Occipital lobe (tissue), 2 donors: ENCODE results near the gene CCDC127. TPM values are rescaled to one million over a fixed set of nuclear protein-coding genes. Genes with fewer than 3 reads are reported as not detected.
"Not testable (repeated sequence)": the region's sequence is repeated elsewhere in the genome, so short reads cannot be mapped to it uniquely, and the experiment has no call there.

Experiments used
- DNase-seq: peaks from one replicate; lab custom pipeline; 2025; lab: John Stamatoyannopoulos, UW
- total RNA-seq: library from RNA; depleted of rRNA; stranded (reverse); fragments of >200 nt; gene quantifications from one replicate; pipeline ENCODE4 v1.2.3, GENCODE V29; 2014

CCDC127 gene
- total RNA-seq, 1 donor from 2014 or later = 6.7 TPM

DNA sequence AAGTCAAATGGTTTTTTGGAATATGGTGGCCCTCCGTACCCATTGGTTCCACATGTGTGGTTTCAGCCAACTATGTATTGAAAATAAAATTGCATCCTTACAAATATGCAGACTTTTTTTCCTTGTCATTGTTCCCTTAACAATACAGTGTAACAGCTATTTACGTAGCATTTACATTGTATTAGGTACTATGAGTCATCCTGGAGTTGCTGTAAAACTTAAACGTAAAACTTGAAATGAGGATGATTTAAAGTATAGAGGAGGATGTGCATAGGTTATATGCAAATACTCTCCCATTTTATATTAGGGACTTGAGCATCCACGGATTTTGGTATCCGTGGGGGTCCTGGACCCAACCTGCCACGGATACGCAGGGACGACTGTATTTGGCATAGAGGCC lies 16.5 kb upstream of the CCDC127 start:
- no peak for DNase-seq

DNA sequence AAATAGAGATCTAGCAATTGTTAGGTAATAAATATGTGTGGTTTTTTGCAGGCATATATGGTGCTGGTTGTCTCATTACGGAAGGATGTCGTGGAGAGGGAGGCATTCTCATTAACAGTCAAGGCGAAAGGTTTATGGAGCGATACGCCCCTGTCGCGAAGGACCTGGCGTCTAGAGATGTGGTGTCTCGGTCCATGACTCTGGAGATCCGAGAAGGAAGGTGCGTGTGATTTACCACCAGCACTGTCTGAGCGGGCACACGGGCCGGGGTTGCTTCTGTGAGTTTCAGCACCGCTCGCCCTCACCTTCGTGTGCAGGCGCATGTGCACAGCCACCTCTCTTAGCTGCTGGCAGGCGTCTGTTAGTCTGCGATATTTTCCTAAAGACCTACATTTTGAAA lies 15.5 kb upstream of the CCDC127 start:
- DNase-seq = not testable (repeated sequence)

DNA sequence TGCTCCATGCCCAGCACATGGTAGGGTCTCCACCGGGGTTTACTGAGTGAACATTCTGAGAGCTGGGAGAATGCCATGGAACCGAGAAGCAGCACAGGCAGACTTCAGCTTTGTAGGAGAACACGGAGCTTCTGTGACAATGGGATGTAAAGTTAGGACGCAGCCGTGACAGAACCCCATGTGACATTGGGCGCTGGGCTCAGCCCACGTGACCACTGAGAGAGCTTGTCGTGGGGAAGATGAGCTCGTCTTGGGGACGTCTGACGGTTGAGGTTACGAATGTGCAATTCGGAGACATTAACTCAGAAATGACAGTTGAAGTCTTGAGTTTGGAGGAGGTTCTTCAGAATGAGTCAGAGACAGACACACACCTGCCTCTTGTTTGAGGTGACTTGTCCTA lies 13.7 kb upstream of the CCDC127 start:
- no peak for DNase-seq

DNA sequence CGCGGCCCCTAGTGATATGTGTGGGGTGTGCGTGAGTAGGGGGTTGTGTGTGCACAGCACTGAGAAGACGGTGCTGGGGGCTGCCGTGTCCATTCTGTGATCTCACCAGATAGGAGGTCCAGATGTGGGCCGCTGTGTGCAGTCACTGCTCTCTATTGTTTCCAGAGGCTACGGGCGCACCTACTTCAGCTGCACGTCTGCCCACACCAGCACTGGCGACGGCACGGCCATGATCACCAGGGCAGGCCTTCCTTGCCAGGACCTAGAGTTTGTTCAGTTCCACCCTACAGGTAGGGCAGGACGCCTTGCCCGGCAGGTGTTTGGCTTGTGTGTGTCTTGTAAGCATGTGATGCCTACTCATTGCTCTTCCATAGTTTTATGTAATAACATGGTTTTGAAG lies 12.8 kb upstream of the CCDC127 start:
- DNase-seq = no peak

DNA sequence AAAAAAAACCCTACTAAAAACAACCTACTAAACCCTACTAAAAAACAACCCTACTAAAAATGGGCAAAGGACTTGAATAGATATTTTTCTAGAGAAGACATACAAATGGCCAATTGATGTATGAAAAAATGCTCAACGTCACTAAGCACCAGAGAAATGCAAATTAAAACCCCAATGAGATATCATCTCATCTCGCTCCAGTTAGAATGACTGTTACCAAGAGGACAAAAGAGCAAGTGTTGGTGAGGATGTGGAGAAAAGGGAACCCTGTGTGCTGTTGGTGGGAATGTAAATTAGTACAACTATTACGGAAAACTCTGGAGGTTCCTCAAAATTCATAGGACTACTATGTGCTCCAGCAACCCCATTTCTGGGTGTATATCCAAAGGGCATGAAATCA lies 10.9 kb upstream of the CCDC127 start:
- DNase-seq = no peak

DNA sequence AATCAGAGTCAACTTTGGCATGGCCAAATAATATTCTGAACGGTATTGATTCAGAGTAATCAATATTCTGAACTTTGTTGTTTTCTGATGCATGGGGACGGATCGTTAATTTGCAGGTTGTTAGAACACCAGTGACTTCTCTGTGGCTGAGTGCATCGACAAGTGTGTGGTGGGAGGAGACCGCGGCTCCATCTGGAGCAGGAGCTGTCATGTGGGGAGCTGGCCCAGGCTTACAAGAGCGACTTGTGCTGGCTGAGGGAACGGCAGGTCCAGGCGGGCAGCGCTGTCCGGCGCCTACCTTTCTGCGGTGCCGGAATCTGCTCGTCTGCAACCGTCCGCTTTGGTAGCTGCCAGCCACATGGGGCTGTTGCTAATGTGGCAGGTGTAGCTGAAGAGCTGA lies 9.4 kb upstream of the CCDC127 start:
- DNase-seq = not testable (repeated sequence)

DNA sequence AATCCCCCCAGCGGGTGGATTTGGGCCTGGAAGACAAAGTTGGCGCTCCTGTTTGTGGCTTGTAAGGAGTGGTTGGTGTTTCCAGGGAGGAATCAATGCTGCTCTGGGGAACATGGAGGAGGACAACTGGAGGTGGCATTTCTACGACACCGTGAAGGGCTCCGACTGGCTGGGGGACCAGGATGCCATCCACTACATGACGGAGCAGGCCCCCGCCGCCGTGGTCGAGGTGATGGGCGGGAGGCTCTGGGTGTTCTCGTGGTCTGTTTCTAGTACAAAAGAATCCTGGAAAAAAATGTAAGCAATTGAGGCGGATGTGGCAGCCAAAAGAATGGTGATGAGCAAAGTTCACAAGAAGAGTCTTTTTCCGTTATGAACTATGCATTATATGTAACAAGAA lies 7.4 kb upstream of the CCDC127 start:
- no peak for DNase-seq

DNA sequence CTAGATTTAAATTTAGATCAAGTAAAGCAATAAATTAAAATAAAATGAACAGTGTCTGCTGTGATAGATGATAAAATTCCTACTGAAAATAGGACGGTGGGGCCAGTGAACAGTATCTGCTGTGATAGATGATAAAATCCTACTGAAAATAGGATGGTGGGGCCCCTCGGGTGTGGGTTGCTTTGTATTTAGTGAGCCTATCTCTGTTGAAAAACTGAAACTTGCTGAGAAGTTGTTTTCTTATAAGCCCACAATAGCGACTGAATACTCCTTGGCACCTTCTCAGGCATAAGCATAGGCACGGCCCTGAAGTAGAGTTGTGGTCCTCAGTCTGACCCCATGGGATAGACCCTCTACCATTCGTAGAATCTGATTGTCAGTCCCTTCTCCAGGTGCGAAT lies 5.8 kb upstream of the CCDC127 start:
- no peak for DNase-seq

DNA sequence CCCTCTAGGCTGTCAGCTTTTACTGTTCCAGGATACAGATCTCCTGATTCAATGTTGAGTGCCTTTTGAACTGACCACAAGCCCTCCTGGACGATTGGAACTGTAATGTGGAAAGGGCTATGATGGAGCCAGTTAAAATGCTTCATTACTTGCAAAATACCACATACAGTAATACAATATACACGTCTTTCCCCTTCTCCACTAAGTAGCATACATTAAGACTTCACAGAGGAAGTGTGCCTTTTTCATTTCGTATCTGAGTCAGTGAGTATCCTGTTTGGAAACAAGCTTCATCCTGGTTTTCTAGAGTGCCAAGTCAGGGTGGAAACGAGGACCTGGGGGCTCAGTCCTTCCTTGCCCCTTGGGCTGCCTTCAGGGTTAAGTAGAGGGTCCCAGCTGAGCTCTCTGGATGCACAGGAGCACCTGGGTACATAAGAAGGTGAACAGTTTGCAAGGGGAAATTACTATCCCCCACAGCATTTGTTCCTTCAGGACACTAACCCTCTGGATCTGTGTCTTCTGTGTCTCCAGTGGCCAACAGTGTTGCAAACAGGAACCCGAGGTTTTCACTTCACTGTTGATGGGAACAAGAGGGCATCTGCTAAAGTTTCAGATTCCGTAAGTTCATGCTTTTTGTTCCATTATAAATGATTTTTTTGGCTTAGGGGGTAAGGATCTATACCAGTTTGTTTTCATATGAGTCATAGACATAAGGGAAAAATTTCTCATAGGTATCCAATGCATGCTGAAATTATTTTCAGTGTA lies 5.2 kb upstream of the CCDC127 start:
- DNase-seq = not testable (repeated sequence)

DNA sequence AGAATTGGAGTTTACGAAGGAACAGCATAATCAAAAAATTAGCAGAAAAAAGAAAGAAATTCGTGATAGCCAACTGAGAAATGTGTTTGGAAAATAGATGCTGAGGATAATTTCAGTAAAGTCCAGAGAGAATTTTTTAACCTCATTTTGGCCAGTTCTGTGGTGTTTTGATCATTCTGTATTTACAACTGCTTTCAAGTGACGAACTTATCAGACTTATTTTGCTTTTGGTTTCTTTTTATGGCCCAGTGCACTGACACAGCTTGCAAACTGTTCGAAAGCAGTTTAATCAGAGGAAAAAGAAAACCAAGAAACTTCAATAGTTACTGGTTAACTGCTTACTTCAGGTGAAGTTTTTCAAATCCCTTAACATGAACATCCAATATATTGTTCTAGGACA lies 2.0 kb upstream of the CCDC127 start:
- no peak for DNase-seq

DNA sequence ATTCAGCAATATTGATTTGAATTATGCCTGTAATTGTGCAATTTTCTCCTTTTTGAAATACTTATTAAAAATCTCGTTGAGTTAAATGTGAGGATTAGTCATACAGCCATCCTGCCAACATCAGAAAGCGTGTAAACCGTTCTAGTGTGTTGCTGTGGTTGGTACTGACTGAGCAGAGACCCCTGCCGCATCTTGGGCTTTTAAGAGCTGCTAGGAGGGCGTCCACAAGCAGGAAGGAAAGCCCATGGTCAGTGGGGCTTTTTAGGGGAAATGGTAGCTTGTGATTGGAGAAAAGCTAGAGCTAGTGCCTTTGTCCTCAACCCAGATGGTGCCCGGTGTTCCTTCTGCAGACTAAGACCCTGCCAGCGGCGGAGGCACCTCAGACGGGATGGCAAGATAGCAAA lies 1.5 kb upstream of the CCDC127 start:
- DNase-seq = no peak

DNA sequence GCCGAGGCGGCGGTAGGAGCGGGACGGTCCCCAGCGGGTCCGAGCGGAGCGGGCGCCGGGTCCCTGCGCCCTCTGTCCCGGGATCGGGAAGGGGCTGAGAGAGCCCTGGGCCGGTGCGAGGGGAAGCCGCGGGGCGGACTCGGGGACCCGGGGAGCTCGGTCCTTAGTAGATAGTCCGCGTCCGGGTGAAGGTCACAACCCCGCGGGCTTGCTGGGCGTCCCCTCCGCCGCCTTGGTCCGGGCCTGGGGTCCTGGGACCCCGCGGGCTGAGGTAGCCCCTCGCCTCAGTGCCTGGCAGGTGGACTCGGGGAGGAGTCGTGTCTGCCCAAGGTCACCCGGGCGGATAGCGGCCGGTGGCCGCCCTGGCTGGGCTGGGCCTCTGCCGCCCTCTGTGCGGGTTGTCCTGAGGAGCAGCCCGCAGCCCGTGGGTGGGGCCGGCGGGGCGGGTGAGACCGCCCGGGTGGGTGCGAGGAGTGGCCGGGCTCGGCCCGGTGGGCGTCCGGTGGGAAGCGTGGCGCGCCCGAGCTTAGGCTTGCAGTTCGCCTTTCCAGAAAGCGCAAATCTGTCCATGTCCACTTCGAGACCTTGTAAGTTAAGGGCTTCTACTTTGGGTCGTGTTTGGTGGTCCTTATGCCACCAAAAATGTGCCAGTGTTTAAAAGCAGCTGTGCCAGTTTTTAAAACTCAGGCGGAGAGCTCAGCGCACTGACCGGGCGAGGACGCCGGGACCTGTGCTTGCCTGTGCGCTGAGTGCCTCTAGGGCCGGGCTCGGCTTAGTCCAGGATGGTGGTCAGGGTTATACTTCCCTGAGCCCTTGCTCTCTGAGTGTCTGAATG lies 721 bp upstream of the CCDC127 start:
- DNase-seq = no peak

DNA sequence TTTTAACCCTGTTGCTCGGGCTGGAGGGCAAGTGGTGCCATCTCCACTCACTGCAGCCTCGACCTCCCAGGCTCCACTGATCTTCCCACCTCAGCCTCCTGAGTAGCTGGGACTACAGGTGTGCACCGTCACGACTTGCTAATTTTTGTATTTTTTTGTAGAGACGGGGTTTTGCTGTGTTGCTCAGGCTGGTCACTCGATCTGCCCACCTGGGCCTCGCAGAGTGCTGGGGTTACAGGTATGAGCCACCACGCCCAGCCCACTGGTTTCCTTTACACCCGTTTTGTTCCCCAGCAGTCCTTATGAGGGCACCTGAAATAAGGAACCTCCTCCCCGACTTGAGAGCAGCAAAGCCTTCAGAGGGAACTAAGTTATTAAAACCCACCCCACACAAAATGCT lies 1.9 kb downstream of the CCDC127 start:
- not testable (repeated sequence) for DNase-seq

DNA sequence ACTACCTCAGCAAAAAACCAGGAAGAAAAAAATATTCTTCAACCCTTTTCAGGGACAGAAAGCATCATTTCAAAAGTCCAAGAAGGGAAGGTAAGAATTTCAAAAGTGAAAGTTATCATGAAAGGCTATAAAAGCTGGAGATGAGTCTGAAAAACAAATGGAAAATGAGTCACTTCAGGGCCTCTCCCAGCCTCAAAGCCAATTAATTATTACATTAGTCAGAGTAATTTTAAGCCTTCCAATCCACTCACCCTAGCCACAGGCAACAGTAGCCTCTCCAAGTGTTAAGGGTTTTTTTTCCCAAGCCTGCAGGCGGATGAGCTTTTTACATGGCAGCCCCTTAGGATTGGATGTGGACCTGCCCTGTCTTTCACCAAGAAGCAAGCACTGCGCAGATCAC lies 2.7 kb downstream of the CCDC127 start:
- DNase-seq = not testable (repeated sequence)

DNA sequence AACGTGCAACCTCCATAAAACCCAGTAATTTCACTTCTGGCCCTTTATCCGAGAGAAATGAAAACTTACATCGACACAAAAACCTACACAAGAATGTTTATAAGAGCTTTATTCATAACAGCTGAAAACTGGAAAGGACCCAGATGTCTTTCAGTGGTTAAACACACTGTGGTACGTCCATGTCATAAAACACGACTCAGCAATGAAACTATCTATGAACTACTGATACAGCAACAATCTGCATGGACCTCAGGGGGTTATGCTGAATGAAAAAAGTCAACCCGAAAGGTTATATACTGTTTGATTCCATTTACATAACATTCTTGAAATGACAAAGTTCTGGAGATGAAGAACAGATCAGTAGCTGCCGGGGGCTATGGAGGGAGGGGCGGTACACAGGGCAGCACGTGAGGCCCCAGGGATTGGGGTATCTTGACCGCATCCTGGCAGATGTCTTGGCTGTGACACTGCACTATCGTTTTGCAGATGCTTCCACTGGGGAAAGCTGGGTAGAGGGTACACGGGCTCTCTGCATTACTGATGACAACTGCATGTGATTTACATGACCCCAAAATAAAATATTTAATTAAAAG lies 4.1 kb downstream of the CCDC127 start:
- no peak for DNase-seq

DNA sequence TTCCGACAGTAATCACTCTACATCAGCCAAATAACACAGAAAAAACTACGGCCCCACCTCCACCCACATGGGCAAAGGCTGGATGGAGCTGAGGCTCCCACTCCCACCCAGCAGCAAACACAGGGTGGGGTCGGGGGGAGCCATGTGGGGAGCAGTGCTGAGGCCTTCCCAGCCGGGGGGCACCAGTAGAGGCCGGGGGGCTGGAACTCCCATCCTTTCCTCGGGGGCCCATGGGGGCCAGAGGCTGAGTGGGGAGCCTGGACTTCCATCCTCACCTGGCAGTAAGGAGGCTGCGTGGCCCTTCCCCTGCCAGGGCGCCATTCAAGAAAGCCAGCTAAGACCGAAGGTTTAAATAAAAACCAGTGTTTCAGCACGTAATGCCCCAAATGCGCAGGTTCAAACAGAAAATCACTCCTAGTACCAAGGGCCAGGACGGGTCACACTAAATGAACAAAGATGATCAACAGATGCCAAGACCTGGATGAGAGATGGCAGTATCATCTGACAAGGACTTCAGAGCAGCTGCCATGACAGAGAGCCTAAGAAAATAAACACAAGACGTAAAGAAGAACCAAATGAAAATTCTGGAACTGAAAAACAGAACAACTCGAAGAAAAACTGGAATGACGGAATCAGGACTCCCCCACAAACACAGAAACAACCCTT lies 9.4 kb downstream of the CCDC127 start:
- no peak for DNase-seq

DNA sequence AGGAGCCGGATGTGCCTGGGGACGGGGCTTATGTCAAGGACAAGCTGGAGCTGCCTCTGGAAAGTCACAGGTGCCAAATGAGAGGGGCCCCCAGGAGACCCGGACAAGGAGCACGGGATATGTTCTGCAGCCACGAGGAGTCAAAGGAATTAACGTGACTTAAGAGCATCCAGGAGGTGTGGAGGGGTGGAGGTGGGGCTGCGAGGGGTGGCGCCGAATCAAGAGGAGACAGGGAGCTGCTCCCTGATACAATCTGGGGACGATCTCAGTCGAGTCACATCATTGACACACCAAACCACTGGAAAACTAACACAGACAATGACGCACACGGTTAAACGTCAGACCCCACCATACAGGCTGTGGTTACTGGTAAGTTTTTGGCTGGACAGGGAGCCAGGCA lies 10.4 kb downstream of the CCDC127 start:
- DNase-seq = no peak

DNA sequence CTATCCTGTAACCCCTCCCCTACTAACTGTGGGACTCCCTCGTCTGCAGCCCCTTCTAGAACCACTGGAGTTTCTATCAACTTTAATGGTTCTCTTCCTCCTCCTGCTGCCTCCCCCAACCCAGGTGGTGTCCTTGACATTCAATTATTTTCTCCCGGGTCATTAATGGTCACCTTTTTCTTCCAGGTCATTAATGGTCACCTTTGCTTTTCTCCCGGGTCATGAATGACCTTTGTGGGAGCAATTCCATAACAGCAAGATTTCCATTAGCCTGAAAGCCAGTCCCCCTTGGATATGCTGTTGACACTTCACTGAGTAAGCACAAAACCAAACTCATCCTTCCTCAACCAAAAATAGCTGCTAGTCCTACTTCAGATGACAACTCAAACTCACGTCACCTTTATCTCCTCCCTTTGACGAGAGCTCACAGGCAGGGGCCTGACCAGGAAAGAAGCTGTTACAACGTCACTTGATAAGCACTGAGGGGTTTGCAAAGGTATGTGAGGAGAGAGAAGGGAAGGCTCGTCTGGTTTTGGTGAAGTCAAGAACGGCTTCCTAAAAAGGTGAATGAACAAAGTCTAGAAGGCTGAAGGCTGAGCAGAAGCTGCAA lies 10.9 kb downstream of the CCDC127 start:
- no peak for DNase-seq

DNA sequence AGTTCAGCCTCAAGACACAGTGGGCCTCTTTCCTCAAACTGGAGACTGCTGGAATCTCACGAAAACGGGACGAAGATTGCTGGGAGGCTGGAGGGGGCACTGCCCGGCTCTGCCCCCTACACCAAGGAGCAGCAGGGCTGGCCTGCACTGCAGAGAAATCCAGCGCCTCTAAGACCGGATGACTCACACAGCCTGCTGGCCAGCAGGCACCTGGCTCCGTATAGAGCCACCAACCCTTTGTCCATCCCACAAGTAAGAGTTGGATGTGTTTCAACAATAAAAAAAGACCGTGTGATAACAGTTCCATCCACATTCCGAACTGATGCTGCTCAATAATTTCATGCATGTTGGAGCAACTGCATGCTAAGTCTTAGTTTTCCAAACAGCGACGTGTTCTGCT lies 11.5 kb downstream of the CCDC127 start:
- no peak for DNase-seq

DNA sequence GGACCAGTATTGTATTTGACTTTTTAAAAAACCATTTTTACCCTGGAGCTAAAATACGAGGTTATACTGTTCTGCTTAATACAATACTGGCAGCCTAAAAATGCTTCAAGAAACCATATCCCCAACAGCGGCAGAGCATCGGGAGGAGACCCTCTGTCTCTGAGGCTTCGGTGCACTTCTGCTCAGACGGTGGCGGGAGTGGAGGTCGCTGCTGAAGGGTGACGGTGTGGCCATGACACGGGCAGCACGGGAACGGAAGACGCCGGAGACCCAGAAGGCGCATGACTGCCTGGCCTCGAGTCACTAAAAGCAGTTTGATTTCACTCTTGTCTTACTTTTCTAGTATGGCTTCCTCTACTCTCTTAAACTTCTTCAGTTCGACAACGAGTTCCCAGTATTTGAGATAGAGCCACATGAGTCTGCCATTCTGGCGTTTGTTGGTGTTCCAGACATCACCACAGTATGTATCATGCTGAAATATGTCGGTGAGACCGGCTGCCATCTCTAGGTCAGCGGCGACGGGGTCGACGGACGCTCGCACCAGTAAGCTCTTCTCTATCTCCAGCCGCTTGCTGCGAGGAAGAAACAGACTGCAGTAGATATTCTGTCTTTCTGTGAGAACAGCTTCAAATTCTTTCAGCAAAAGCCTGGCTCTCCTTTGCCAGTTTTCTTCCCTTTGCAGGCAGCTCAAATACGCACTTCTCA lies 12.8 kb downstream of the CCDC127 start:
- no peak for DNase-seq

DNA sequence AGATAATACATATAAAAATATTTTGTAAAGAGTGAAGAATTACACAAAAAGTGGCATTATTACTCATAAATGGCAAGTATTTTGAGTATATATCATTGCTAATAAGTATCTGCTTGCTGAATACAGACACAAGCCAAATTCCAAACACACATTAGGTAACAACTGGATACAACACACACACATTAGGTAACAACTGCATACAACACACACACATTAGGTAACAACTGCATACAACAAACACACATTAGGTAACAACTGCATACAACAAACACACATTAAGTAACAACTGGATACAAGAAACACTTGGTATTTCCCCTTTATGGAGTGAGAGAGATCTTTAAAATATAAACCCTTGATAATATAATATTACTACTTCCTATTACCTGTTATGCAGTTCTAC lies 13.5 kb downstream of the CCDC127 start:
- no peak for DNase-seq
